Ishikawa (cell line): ENCODE data around the gene TET1.

Experiments used
- CEBPB ChIP-seq: IDR thresholded peaks from 2 replicates; pipeline ENCODE4 v1.6.1; 2012
- EGR1 ChIP-seq: IDR thresholded peaks from 2 replicates; pipeline ENCODE4 v1.6.1; 2012
- MAX ChIP-seq: IDR thresholded peaks from 2 replicates; pipeline ENCODE4 v1.6.1; 2012
- NFIC ChIP-seq: IDR thresholded peaks from 2 replicates; pipeline ENCODE4 v1.6.1; 2012
- REST ChIP-seq: IDR thresholded peaks from 2 replicates; pipeline ENCODE4 v1.6.1; 2012; ENCODE audit warnings: low read depth, mild to moderate bottlenecking
- TAF1 ChIP-seq: IDR thresholded peaks from 2 replicates; pipeline ENCODE4 v1.6.1; 2012; ENCODE audit warnings: low read depth, mild to moderate bottlenecking
- ZBTB7A ChIP-seq: IDR thresholded peaks from 2 replicates; pipeline ENCODE4 v1.6.1; 2012; ENCODE audit warnings: low read depth

- TF ChIP-seq ZBTB7A: no peak
- TF ChIP-seq MAX: no peak
- no peak for TF ChIP-seq REST
- no peak for TF ChIP-seq EGR1
- no peak for TF ChIP-seq TAF1
- no peak for TF ChIP-seq NFIC
- no peak for TF ChIP-seq CEBPB
Measured at GRCh38 chr10:68553138-68553537, 7.0 kb upstream of the TET1 start.
